ENCODE measurements around the gene SCUBE3.

DNA sequence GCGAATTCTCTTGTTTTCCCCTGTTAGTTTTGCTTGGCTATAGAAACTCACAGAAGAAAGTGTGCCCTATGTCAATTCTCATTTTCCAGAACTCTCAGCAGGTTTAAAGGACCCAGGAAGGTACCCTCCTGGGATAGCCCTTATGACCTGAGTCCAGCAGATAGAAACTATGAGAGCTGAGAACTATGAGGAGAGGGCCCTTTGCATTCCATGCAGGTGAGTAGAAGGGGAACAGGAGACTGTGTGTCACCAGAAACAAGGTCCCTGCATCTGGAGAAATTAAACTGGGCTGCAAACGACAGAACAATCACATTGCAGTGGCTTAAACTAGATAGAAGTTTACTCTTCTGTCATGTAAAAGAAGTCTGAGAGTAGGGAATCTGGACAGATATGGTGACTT is 35.7 kb upstream of the SCUBE3 start:
- no peak for TF ChIP-seq POLR2A (IDR thresholded peaks at IDR 0.05)
- TF ChIP-seq, protein P1, sequence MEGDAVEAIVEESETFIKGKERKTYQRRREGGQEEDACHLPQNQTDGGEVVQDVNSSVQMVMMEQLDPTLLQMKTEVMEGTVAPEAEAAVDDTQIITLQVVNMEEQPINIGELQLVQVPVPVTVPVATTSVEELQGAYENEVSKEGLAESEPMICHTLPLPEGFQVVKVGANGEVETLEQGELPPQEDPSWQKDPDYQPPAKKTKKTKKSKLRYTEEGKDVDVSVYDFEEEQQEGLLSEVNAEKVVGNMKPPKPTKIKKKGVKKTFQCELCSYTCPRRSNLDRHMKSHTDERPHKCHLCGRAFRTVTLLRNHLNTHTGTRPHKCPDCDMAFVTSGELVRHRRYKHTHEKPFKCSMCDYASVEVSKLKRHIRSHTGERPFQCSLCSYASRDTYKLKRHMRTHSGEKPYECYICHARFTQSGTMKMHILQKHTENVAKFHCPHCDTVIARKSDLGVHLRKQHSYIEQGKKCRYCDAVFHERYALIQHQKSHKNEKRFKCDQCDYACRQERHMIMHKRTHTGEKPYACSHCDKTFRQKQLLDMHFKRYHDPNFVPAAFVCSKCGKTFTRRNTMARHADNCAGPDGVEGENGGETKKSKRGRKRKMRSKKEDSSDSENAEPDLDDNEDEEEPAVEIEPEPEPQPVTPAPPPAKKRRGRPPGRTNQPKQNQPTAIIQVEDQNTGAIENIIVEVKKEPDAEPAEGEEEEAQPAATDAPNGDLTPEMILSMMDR (IDR thresholded peaks at IDR 0.05), result no peak
